Effector memory CD4-positive, alpha-beta T cell (primary cell): ENCODE measurements around the gene OXLD1.

Source experiments
- DNase-seq, 3 donors: peaks; one replicate each; pipeline ENCODE4 v3.0.0-alpha.2; 2020
- H3K27ac ChIP-seq: 2 replicates; pipeline ENCODE4 v1.7.0; 2013; ENCODE audit warnings: mild to moderate bottlenecking, low read length, moderate library complexity; ENCODE audit not compliant: insufficient read depth, poor library complexity, severe bottlenecking
- H3K27me3 ChIP-seq: replicated peaks from 2 replicates; pipeline ENCODE4 v1.7.0; 2013; ENCODE audit warnings: mild to moderate bottlenecking, low read length; ENCODE audit not compliant: insufficient read depth, control insufficient read depth, poor library complexity, severe bottlenecking
- H3K36me3 ChIP-seq: 2 replicates; pipeline ENCODE4 v1.7.0; 2013; ENCODE audit warnings: mild to moderate bottlenecking, low read length, moderate library complexity; ENCODE audit not compliant: control insufficient read depth, insufficient read depth
- H3K4me1 ChIP-seq: 2 replicates; pipeline ENCODE4 v1.7.0; 2013; ENCODE audit warnings: low read length, mild to moderate bottlenecking; ENCODE audit not compliant: control insufficient read depth, insufficient read depth, poor library complexity, severe bottlenecking
- H3K4me3 ChIP-seq: 2 replicates; pipeline ENCODE4 v1.7.0; 2013; ENCODE audit warnings: low read length, low read depth, mild to moderate bottlenecking; ENCODE audit not compliant: insufficient read depth, poor library complexity, severe bottlenecking
- H3K9me3 ChIP-seq: 2 replicates; pipeline ENCODE4 v1.7.0; 2013; ENCODE audit warnings: mild to moderate bottlenecking, low read length, moderate library complexity; ENCODE audit not compliant: control insufficient read depth
- total RNA-seq, 3 donors: gene quantifications; one replicate each; lab custom pipeline; 2026; lab: John Stamatoyannopoulos, UW

The OXLD1 gene
- 15.5 to 28.0 (median 24.8) reads per million in 3 donors for total RNA-seq

GRCh38 chr17:81666342-81667191, at the start of gene OXLD1, which contains the start of gene CCDC137:
Gene OXLD1, minus strand, starts transcription at chr17:81666605. Its CDS starts 28 bp downstream, at chr17:81666577.
Gene CCDC137, plus strand, starts transcription at chr17:81666737. Its CDS starts 30 bp downstream, at chr17:81666767.
- no peaks in the 10 kb centered on the region for H3K9me3 ChIP-seq
- H3K27ac ChIP-seq: peak within 1 kb of the TSS; percentile 90
- peak within 1 kb of the TSS; percentile 97 for H3K4me3 ChIP-seq
- peaks cover 22% of the 10 kb centered on the region for H3K36me3 ChIP-seq
- peaks cover 38% of the 10 kb centered on the region for H3K4me1 ChIP-seq
- peak; percentile 84 to 89 (median 88) for DNase-seq
- H3K27me3 ChIP-seq: no peaks in the 10 kb centered on the region

- Histone ChIP-seq H3K36me3 (no peaks in the 10 kb centered on the region), H3K9me3 (no peaks in the 10 kb centered on the region), H3K27me3 (no peaks in the 10 kb centered on the region), H3K4me3 (no peak overlapping the region), H3K4me1 (peaks cover 20% of the 10 kb centered on the region), H3K27ac (no peak overlapping the region)
- no peak for DNase-seq
Measured at GRCh38 chr17:81715107-81715871, 48.9 kb upstream of the OXLD1 start.

- Histone ChIP-seq H3K9me3 (no peaks in the 10 kb centered on the region), H3K4me3 (no peak overlapping the region), H3K27ac (no peak overlapping the region), H3K27me3 (no peaks in the 10 kb centered on the region), H3K4me1 (peaks cover 20% of the 10 kb centered on the region), H3K36me3 (no peaks in the 10 kb centered on the region)
- no peak for DNase-seq
Measured at GRCh38 chr17:81714412-81715106, 48.2 kb upstream of the OXLD1 start.

- H3K36me3 ChIP-seq: no peaks in the 10 kb centered on the region
- DNase-seq: no peak
- H3K9me3 ChIP-seq: no peaks in the 10 kb centered on the region
- no peaks in the 10 kb centered on the region for H3K27me3 ChIP-seq
- H3K27ac ChIP-seq: no peak overlapping the region
- no peak overlapping the region for H3K4me3 ChIP-seq
- H3K4me1 ChIP-seq: peaks cover 20% of the 10 kb centered on the region
Measured at GRCh38 chr17:81713556-81714411, 47.4 kb upstream of the OXLD1 start.

GRCh38 chr17:81713004-81713555, 46.7 kb upstream of the OXLD1 start:
- no peak overlapping the region for H3K27ac ChIP-seq
- H3K4me1 ChIP-seq: peaks cover 20% of the 10 kb centered on the region
- no peaks in the 10 kb centered on the region for H3K9me3 ChIP-seq
- no peaks in the 10 kb centered on the region for H3K27me3 ChIP-seq
- H3K36me3 ChIP-seq: no peaks in the 10 kb centered on the region
- H3K4me3 ChIP-seq: no peak overlapping the region
- DNase-seq: no peak

DNA sequence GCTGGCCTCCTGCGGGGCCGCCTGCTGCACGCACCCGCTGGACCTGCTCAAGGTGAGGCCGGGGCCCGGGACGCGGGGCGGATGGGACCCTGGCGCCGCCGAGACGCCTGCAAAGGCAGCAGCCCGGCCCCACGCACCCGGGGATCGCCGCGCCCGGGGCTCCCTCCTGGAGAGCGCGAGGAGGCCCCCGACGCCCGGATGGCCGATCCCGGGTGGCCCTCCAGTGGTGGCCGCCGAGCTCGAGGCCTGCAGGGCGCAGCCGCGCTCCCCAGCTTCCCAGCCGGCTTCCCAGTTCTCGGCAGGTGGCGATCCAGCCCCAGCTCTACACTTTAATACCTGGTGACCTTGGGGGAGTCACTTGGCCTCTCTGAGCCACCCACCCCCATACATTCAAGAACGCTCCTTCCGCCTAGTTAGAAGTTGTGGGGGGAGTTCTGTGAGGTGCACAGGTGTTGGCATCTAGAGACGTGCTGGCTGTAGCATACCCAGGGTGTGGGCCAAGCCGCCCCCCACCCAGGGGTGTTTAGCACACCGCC, 46.1 kb upstream of the OXLD1 start:
- H3K4me1 ChIP-seq: peaks cover 20% of the 10 kb centered on the region
- H3K27ac ChIP-seq: no peak overlapping the region

DNA sequence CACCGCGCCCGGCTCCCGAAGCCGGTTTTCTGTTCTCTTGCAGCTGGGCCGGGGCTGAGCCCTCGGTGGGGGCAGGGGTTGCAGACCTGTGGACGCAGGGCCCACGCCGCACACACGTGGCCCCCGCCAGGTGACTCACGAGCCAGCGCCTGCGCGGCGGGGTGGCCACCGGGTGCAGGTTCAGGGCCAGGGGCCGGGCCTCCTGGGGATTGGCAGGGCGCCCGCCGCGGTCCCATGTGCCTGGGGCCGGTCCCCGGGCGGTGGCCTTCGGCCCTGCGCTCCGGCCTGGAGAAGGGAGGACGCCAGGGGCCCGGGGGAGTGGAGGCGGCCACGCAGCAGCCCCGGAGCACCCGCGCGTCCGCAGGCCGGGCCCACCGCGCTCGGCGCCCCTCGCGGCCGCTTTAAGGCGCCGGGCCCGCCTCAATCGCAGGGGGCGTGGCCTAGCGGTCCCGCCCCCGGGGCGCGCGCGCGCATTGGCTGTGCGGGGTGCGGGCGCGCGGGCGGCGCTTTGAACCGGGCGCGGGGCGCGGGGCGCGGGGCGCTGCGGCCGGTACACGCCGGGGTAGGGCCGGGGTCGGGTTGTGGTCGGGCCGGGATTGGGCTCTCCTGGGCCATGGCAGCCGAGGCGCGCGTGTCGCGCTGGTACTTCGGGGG, 45.5 kb upstream of the OXLD1 start, which contains the start of gene SLC25A10:
Gene SLC25A10, plus strand, starts transcription at position 471 of the 654 bp plus-strand sequence. Its CDS starts 143 bp downstream, at position 614.
- Histone ChIP-seq H3K4me3 (peak within 1 kb of the TSS; percentile 54), H3K27ac (no peak within 1 kb of the TSS), H3K4me1 (peaks cover 20% of the 10 kb centered on the region), H3K27me3 (no peaks in the 10 kb centered on the region), H3K36me3 (peaks cover 7% of the 10 kb centered on the region), H3K9me3 (no peaks in the 10 kb centered on the region)
- peak; percentile 58 to 66 (median 65) for DNase-seq

More for the DNA sequence above, 46.1 kb upstream of the OXLD1 start:
- DNase-seq: no peak
- Histone ChIP-seq H3K36me3 (peaks cover 1% of the 10 kb centered on the region), H3K27me3 (no peaks in the 10 kb centered on the region), H3K4me3 (peak overlapping the region; percentile 54), H3K9me3 (no peaks in the 10 kb centered on the region)

- Histone ChIP-seq H3K27me3 (no peaks in the 10 kb centered on the region), H3K9me3 (no peaks in the 10 kb centered on the region), H3K27ac (no peak overlapping the region), H3K36me3 (peaks cover 18% of the 10 kb centered on the region), H3K4me3 (peak overlapping the region; percentile 50), H3K4me1 (peaks cover 20% of the 10 kb centered on the region)
- DNase-seq: no peak
Measured at GRCh38 chr17:81710514-81711308, 44.3 kb upstream of the OXLD1 start.
